Mesenchymal stem cell (in vitro differentiated cells and primary cell): ENCODE measurements around the gene FOXF2.

Experiments
- DNase-seq: peaks from one replicate; pipeline ENCODE4 v3.0.0-alpha.2; 2013
- H2AFZ ChIP-seq: one replicate; pipeline ENCODE4 v1.6.1; 2013; ENCODE audit warnings: low read depth, mild to moderate bottlenecking, control low read depth, inconsistent platforms, low read length, moderate library complexity
- H2AK5ac ChIP-seq: 2 replicates; pipeline ENCODE4 v1.6.1; 2013; ENCODE audit warnings: low read length, moderate library complexity, mild to moderate bottlenecking, inconsistent platforms; ENCODE audit not compliant: severe bottlenecking
- H2BK120ac ChIP-seq: one replicate; pipeline ENCODE4 v1.6.1; 2013; ENCODE audit warnings: low read depth, mild to moderate bottlenecking, inconsistent platforms, low read length, moderate library complexity
- H2BK12ac ChIP-seq, 2 experiments: one replicate each; pipeline ENCODE4 v1.6.1; 2013; ENCODE audit warnings: inconsistent platforms in 2 of 2, low read length in 2 of 2, mild to moderate bottlenecking in 2 of 2, moderate library complexity in 2 of 2, control low read depth in 1 of 2
- H2BK15ac ChIP-seq: one replicate; pipeline ENCODE4 v1.6.1; 2013; ENCODE audit warnings: mild to moderate bottlenecking, low read depth, inconsistent platforms; ENCODE audit not compliant: poor library complexity, severe bottlenecking
- H2BK5ac ChIP-seq: 2 replicates; pipeline ENCODE4 v1.6.1; 2013; ENCODE audit warnings: low read depth, mild to moderate bottlenecking, low read length, control low read depth, inconsistent platforms; ENCODE audit not compliant: poor library complexity, severe bottlenecking
- H3K14ac ChIP-seq, 2 experiments: one replicate each; pipeline ENCODE4 v1.6.1; 2013; ENCODE audit warnings: inconsistent platforms in 2 of 2, low read length in 2 of 2, control low read depth in 1 of 2, mild to moderate bottlenecking in 1 of 2, moderate library complexity in 1 of 2
- H3K18ac ChIP-seq, 2 experiments: one replicate each; pipeline ENCODE4 v1.6.1; 2013; ENCODE audit warnings: inconsistent platforms in 2 of 2, low read length in 2 of 2, control low read depth in 1 of 2, low read depth in 1 of 2, mild to moderate bottlenecking in 1 of 2
- H3K23ac ChIP-seq, 2 experiments: one replicate each; pipeline ENCODE4 v1.6.1; 2013; ENCODE audit warnings: inconsistent platforms in 2 of 2, low read length in 2 of 2, mild to moderate bottlenecking in 2 of 2, moderate library complexity in 2 of 2, control low read depth in 1 of 2
- H3K27ac ChIP-seq: 2 replicates; pipeline ENCODE4 v1.5.1; 2013; ENCODE audit warnings: mild to moderate bottlenecking, moderate library complexity, low read length, control low read depth, inconsistent platforms; ENCODE audit not compliant: poor library complexity, severe bottlenecking
- H3K27me3 ChIP-seq, 2 experiments: 2 replicates each; pipeline versions ENCODE4 v1.6.1 to v1.7.0; 2013; ENCODE audit warnings: low read length in 2 of 2, mild to moderate bottlenecking in 2 of 2, moderate library complexity in 2 of 2, control low read depth in 1 of 2, inconsistent platforms in 1 of 2; ENCODE audit not compliant: control insufficient read depth in 1 of 2, insufficient read depth in 1 of 2
- H3K36me3 ChIP-seq, 2 experiments: 2 replicates each; pipeline versions ENCODE4 v1.6.1 to v1.7.0; 2013; ENCODE audit warnings: low read length in 2 of 2, control low read depth in 1 of 2, inconsistent platforms in 1 of 2, low read depth in 1 of 2, mild to moderate bottlenecking in 1 of 2; ENCODE audit not compliant: insufficient read depth in 2 of 2, control insufficient read depth in 1 of 2
- H3K4ac ChIP-seq, 2 experiments: one replicate each; pipeline ENCODE4 v1.6.1; 2013; ENCODE audit warnings: inconsistent platforms in 2 of 2, low read length in 2 of 2, mild to moderate bottlenecking in 2 of 2, moderate library complexity in 2 of 2, control low read depth in 1 of 2, low read depth in 1 of 2
- H3K4me1 ChIP-seq: 2 replicates; pipeline ENCODE4 v1.6.1; 2013; ENCODE audit warnings: low read depth, low read length, control low read depth; ENCODE audit not compliant: control insufficient read depth, insufficient read depth
- H3K4me2 ChIP-seq: 2 replicates; pipeline ENCODE4 v1.6.1; 2013; ENCODE audit warnings: low read length, mild to moderate bottlenecking, inconsistent platforms; ENCODE audit not compliant: poor library complexity, severe bottlenecking
- H3K4me3 ChIP-seq, 2 experiments: 2 replicates each; pipeline versions ENCODE4 v1.5.1 to v1.7.0; 2013; ENCODE audit warnings: low read length in 2 of 2, mild to moderate bottlenecking in 2 of 2, control low read depth in 1 of 2, low read depth in 1 of 2; ENCODE audit not compliant: insufficient read depth in 1 of 2
- H3K79me1 ChIP-seq: replicated peaks from 2 replicates; pipeline ENCODE4 v1.6.1; 2013; ENCODE audit warnings: mild to moderate bottlenecking, control low read depth, low read length, inconsistent platforms; ENCODE audit not compliant: poor library complexity, severe bottlenecking
- H3K9ac ChIP-seq: 2 replicates; pipeline ENCODE4 v1.7.0; 2013; ENCODE audit warnings: mild to moderate bottlenecking, low read length, moderate library complexity
- H3K9me3 ChIP-seq: 2 replicates; pipeline ENCODE4 v1.7.0; 2013; ENCODE audit warnings: mild to moderate bottlenecking, low read length; ENCODE audit not compliant: control insufficient read depth
- H4K8ac ChIP-seq: one replicate; pipeline ENCODE4 v1.6.1; 2013; ENCODE audit warnings: inconsistent platforms, mild to moderate bottlenecking, low read length, moderate library complexity
- H4K91ac ChIP-seq: one replicate; pipeline ENCODE4 v1.6.1; 2013; ENCODE audit warnings: mild to moderate bottlenecking, low read length, inconsistent platforms
- WGBS: methylation state at CpG from one replicate; pipeline ENCODE4 v1.1.7; 2013; ENCODE audit warnings: mixed read lengths; 5-methylcytosine and 5-hydroxymethylcytosine counted together

FOXF2 gene

GRCh38 chr6:1415416-1416063, 26.2 kb downstream of the FOXF2 start:
- H3K4me1 ChIP-seq, result no peaks in the 10 kb centered on the region
- no peak overlapping the region for H4K91ac ChIP-seq
- H3K4ac ChIP-seq, result no peak overlapping the region
- WGBS, result 97% methylated on average over 8 of the region's 10 CpGs
- no peaks in the 10 kb centered on the region for H3K9me3 ChIP-seq
- no peak overlapping the region for H3K14ac ChIP-seq
- H3K18ac ChIP-seq, result no peak overlapping the region
- H3K4me3 ChIP-seq, result no peak overlapping the region
- no peak overlapping the region for H2BK5ac ChIP-seq
- no peaks in the 10 kb centered on the region for H3K79me1 ChIP-seq
- H2BK12ac ChIP-seq, result no peak overlapping the region
- no peak overlapping the region for H4K8ac ChIP-seq
- DNase-seq, result no peak
- no peaks in the 10 kb centered on the region for H3K36me3 ChIP-seq
- H2BK15ac ChIP-seq, result no peak overlapping the region
- no peak overlapping the region for H2BK120ac ChIP-seq
- H3K23ac ChIP-seq, result no peak overlapping the region
- H3K27me3 ChIP-seq, result peaks cover 20 to 40% of the 10 kb centered on the region in 2 experiments
- H3K4me2 ChIP-seq, result no peak overlapping the region
- H3K9ac ChIP-seq, result no peak overlapping the region
- H2AFZ ChIP-seq, result no peak overlapping the region
- no peak overlapping the region for H2AK5ac ChIP-seq
- no peak overlapping the region for H3K27ac ChIP-seq

- no peak overlapping the region for H4K8ac ChIP-seq
- no peak overlapping the region for H2BK120ac ChIP-seq
- no peak for DNase-seq
- H2AFZ ChIP-seq, result no peak overlapping the region
- H3K9me3 ChIP-seq, result no peaks in the 10 kb centered on the region
- no peak overlapping the region for H3K4ac ChIP-seq
- no peak overlapping the region for H2BK5ac ChIP-seq
- H3K9ac ChIP-seq, result no peak overlapping the region
- peaks cover 20 to 40% of the 10 kb centered on the region in 2 experiments for H3K27me3 ChIP-seq
- no peak overlapping the region for H2AK5ac ChIP-seq
- no peak overlapping the region for H3K4me3 ChIP-seq
- no peak overlapping the region for H3K4me2 ChIP-seq
- H4K91ac ChIP-seq, result no peak overlapping the region
- no peak overlapping the region for H3K18ac ChIP-seq
- no peak overlapping the region for H3K14ac ChIP-seq
- no peaks in the 10 kb centered on the region for H3K36me3 ChIP-seq
- no peaks in the 10 kb centered on the region for H3K79me1 ChIP-seq
- H2BK12ac ChIP-seq, result no peak overlapping the region
- no peak overlapping the region for H2BK15ac ChIP-seq
- no peak overlapping the region for H3K27ac ChIP-seq
- 48% methylated on average over 21 of the region's 21 CpGs for WGBS
- no peak overlapping the region for H3K23ac ChIP-seq
- H3K4me1 ChIP-seq, result no peaks in the 10 kb centered on the region
Measured at GRCh38 chr6:1416191-1416760, 26.9 kb downstream of the FOXF2 start.

- Histone ChIP-seq H4K91ac (no peak overlapping the region), H3K4me3 (no peak overlapping the region), H3K9ac (no peak overlapping the region), H2AK5ac (no peak overlapping the region), H2BK15ac (no peak overlapping the region), H2AFZ (no peak overlapping the region), H3K79me1 (no peaks in the 10 kb centered on the region), H3K23ac (no peak overlapping the region), H3K36me3 (no peaks in the 10 kb centered on the region), H4K8ac (no peak overlapping the region), H3K27ac (no peak overlapping the region), H2BK12ac (no peak overlapping the region), H3K4ac (no peak overlapping the region), H3K9me3 (no peaks in the 10 kb centered on the region), H2BK5ac (no peak overlapping the region), H3K4me2 (no peak overlapping the region), H3K18ac (no peak overlapping the region), H2BK120ac (no peak overlapping the region), H3K27me3 (peaks cover 20 to 40% of the 10 kb centered on the region in 2 experiments), H3K14ac (no peak overlapping the region), H3K4me1 (no peaks in the 10 kb centered on the region)
- DNase-seq, result no peak
- WGBS, result 80% methylated on average over 11 of the region's 11 CpGs
Measured at GRCh38 chr6:1416820-1417219, 27.4 kb downstream of the FOXF2 start.

- no peak overlapping the region for H2AK5ac ChIP-seq
- no peak overlapping the region for H3K9ac ChIP-seq
- no peak overlapping the region for H2BK15ac ChIP-seq
- 93% methylated on average over 12 of the region's 12 CpGs for WGBS
- H3K36me3 ChIP-seq, result no peaks in the 10 kb centered on the region
- H3K18ac ChIP-seq, result no peak overlapping the region
- H3K4me3 ChIP-seq, result no peak overlapping the region
- H3K4ac ChIP-seq, result no peak overlapping the region
- no peak overlapping the region for H4K8ac ChIP-seq
- no peak overlapping the region for H2AFZ ChIP-seq
- no peak overlapping the region for H2BK120ac ChIP-seq
- H3K23ac ChIP-seq, result no peak overlapping the region
- H2BK5ac ChIP-seq, result no peak overlapping the region
- H2BK12ac ChIP-seq, result no peak overlapping the region
- no peak overlapping the region for H3K27ac ChIP-seq
- H3K4me1 ChIP-seq, result no peaks in the 10 kb centered on the region
- no peaks in the 10 kb centered on the region for H3K9me3 ChIP-seq
- no peak overlapping the region for H3K4me2 ChIP-seq
- peaks cover 12 to 35% of the 10 kb centered on the region in 2 experiments for H3K27me3 ChIP-seq
- no peak for DNase-seq
- H4K91ac ChIP-seq, result no peak overlapping the region
- no peak overlapping the region for H3K14ac ChIP-seq
- H3K79me1 ChIP-seq, result no peaks in the 10 kb centered on the region
Measured at GRCh38 chr6:1417718-1418117, 28.3 kb downstream of the FOXF2 start.
